GM13976 (cell line): Measurements from ENCODE around the gene TNS1.
A peak's percentile ranks its signal among the peaks of the same experiment; 100 is the strongest.
"Not testable (repeated sequence)": the region's sequence is repeated elsewhere in the genome, so short reads cannot be mapped to it uniquely, and the experiment has no call there.

Source experiments
- DNase-seq: peaks from one replicate; pipeline ENCODE4 v3.0.0; 2012; ENCODE audit warnings: low spot score
- in situ Hi-C: fragments of 300-500 bp; cut with MboI; formaldehyde crosslinking; loops from one replicate; pipeline ENCODE4 v1.12.0; 2022; ENCODE audit warnings: low sequenced_read_pairs, mixed read lengths, inconsistent platforms; ENCODE audit not compliant: unreplicated experiment
- TF ChIP-seq, protein P1 (sequence below): IDR thresholded peaks from 2 replicates; pipeline ENCODE4 v1.5.1; 2012; ENCODE audit warnings: borderline replicate concordance, mild to moderate bottlenecking; ENCODE audit not compliant: insufficient read depth; ENCODE audit errors: extremely low read depth, missing control alignments, control extremely low read depth

TNS1 gene

DNA sequence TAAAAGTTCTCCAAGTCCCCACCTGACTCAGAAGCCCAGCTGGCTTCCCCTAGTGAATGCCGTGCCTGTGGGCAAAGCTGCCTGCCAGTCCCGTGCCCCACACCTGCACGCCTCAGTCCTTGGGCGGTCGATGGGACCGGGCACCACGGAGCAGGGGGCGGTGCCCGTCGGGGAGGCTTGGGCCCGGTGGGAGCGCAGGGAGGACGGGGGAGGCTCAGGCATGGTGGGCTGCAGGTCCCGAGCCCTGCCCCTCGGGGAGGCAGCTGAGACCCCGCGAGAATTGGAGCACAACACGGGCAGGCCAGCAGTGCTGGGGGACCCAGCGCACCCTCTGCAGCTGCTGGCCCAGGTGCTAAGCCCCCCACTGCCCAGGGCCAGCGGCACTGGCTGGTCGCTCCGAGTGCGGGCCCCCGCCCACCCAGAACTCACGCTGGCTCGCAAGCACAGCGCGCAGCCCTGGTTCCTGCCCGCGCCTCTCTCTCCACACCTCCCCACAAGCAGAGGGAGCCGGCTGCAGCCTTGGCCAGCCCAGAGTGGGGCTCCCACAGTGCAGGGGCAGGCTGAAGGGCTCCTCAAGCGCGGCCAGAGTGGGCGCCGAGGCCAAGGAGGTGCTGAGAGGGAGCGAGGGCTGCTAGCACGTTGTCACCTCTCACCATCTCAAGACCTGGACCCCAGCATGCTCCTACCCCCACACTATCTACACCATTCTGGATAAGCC is 215.5 kb downstream of the TNS1 start:
- in situ Hi-C loops, result loop anchor here (25.0 kb wide), 2 partner anchors 100 to 275 kb away; partner anchors contain the start of gene RUFY4
- no peak for DNase-seq
- TF ChIP-seq, protein P1, sequence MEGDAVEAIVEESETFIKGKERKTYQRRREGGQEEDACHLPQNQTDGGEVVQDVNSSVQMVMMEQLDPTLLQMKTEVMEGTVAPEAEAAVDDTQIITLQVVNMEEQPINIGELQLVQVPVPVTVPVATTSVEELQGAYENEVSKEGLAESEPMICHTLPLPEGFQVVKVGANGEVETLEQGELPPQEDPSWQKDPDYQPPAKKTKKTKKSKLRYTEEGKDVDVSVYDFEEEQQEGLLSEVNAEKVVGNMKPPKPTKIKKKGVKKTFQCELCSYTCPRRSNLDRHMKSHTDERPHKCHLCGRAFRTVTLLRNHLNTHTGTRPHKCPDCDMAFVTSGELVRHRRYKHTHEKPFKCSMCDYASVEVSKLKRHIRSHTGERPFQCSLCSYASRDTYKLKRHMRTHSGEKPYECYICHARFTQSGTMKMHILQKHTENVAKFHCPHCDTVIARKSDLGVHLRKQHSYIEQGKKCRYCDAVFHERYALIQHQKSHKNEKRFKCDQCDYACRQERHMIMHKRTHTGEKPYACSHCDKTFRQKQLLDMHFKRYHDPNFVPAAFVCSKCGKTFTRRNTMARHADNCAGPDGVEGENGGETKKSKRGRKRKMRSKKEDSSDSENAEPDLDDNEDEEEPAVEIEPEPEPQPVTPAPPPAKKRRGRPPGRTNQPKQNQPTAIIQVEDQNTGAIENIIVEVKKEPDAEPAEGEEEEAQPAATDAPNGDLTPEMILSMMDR, result no peak

DNA sequence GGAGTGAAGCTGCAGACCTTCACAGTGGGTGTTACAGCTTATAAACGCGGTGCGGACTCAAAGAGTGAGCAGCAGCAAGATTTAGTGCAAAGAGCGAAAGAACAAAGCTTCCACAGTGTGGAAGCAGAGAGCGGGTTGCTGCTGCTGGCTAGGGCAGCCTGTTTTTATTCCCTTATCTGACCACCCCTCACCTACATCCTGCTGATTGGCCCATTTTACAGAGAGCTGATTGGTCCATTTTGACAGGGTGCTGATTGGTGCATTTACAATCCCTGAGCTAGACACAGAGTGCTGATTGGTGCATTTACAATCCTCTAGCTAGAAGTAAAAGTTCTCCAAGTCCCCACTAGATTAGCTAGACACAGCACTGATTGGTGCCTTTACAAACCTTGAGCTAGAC is 216.2 kb downstream of the TNS1 start:
- in situ Hi-C loops, result loop anchor here (25.0 kb wide), 2 partner anchors 101 to 276 kb away; partner anchors contain the start of gene RUFY4

DNA sequence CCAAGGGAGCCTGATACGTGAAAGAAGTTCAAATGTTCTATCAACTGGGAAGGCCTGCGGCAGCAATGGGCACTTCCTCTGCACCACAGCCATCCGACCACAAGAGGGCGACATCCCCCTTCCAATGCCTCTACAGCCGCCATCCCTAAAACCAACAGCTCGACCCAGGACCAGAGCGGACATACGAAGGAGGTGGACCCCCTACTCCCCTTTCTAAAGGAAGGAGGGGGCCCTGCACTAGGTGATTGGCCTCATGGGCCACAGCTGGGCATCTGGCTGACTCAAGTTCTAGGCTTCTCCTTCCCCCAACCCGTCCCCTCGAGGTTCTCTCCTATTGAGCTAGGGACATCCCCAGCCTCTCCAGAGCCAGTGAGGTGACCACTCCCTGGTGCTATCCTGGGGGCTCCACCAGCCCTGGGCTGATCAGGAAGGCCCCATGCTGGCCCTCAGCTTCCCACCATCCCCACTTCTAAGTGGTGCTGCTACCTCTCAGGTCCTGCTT is 217.2 kb downstream of the TNS1 start:
- in situ Hi-C loops, result loop anchor here (25.0 kb wide), 2 partner anchors 102 to 277 kb away; partner anchors contain the start of gene RUFY4
- TF ChIP-seq, protein P1, result peak; percentile 99
- peak; percentile 86 for DNase-seq

More for the DNA sequence above, 216.2 kb downstream of the TNS1 start:
- DNase-seq, result not testable (repeated sequence)

DNA sequence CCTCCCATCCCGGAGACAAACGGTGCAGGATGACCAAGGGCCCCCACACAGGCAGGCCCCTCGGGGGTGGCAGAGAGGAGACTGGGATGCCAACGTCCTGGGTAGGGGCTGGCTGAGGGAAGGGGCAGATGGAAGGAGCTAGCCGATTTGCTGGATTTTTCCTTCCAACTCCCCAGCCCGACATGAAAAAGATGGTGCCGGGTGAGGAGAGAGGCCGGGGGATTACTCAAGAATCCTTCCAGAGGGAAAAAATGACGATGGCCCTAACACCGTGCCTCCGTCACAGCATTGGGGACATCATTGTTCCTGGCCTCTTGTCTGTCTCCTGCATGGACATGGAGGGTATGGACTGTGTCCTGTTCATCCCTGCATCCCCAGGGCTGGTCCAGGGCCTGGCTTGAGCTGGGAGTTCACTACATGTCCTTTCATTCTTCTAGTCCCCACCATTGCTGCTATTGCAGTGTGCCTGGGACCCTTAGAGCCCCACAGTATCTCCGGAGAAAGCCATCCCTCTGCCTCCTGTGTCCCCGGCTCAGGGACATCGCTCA is 217.7 kb downstream of the TNS1 start:
- in situ Hi-C loops, result loop anchor here (25.0 kb wide), 2 partner anchors 102 to 277 kb away; partner anchors contain the start of gene RUFY4
- TF ChIP-seq, protein P1, result no peak
- no peak for DNase-seq

DNA sequence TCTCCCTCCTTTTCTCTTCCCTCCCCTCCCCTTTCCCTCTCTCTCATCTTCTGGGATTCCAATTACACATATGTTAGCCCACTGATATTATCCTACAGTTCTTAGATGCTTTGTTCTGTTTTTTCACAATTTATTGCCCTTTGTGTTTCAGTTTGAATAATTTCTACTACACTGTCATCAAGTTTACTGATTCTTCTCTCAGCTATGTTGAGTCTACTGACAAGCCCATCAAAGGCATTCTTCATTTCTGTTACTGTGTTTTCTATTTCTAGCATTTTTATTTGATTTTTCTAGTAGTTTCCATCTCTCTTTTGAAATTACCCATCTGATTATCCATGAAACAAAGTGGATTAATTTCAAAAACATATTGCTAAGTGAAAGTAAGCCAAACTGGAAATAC is 219.6 kb downstream of the TNS1 start:
- TF ChIP-seq, protein P1, result no peak
- no peak for DNase-seq
- in situ Hi-C loops, result loop anchor here (25.0 kb wide), 2 partner anchors 104 to 279 kb away; partner anchors contain the start of gene RUFY4

DNA sequence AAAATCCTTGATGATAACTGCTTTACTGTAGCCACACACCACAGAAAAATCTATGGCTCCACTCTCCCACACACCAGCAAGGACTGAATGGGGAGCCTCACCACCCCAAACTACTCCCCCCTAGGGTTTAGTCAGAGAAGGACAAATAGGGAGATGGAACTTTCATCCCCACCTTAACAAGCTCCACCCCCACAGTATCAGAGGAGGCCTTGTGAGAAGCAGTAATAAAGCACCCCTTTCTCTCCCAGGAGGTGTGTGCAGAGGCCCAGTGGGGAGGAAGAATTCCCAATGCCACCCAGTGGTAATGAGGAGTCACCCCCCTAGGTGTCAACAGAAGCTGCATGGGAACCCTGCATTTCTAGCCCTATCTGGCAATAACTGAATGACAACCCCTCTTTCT is 224.9 kb downstream of the TNS1 start:
- in situ Hi-C loops, result loop anchor here (25.0 kb wide), 2 partner anchors 109 to 284 kb away; partner anchors contain the start of gene RUFY4
- no peak for DNase-seq
- TF ChIP-seq, protein P1, result no peak

DNA sequence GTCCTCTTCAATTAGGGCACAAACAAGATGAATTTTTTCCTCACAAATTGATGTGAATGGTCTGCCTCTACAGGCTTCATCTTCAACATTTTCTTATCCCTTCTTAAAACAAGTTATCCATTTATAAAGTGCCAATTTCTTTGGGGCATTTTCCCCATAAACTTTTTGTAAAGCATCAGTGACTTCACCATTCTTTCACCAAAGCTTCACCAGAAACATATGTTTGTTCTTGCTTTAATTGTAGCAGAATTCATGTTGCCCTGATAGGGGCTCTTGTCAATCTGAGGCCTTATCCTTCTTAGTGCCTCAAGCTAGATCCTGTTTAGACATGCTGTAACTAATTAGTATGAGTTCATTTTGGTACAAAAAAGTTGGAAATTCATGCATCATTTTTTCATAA is 226.2 kb downstream of the TNS1 start:
- TF ChIP-seq, protein P1, result no peak
- in situ Hi-C loops, result loop anchor here (25.0 kb wide), 2 partner anchors 111 to 286 kb away; partner anchors contain the start of gene RUFY4

More for the DNA sequence above, 226.2 kb downstream of the TNS1 start:
- no peak for DNase-seq
